HepG2 (cell line): ENCODE data around the gene RNF222. TPM values are rescaled to one million over a fixed set of nuclear protein-coding genes. Genes with fewer than 3 reads are reported as not detected.
A peak's percentile ranks its signal among the peaks of the same experiment; 100 is the strongest.

ENCODE experiments used
- ATF7-NPFF ChIP-seq: sonication (generic); formaldehyde crosslinking; IDR thresholded peaks from 2 replicates; pipeline ENCODE4 v1.8.1; 2023; ENCODE audit warnings: mild to moderate bottlenecking, low read depth, missing genetic modification reagents, moderate library complexity
- CBX5 ChIP-seq: sonication (generic); formaldehyde crosslinking; IDR thresholded peaks from 2 replicates; pipeline ENCODE4 v1.4.0; 2020; ENCODE audit warnings: missing genetic modification reagents, borderline replicate concordance
- GFI1 ChIP-seq: sonication (generic); formaldehyde crosslinking; IDR thresholded peaks from 2 replicates; pipeline ENCODE4 v1.5.0; 2020; ENCODE audit warnings: missing genetic modification reagents, mild to moderate bottlenecking, borderline replicate concordance
- HCFC1 ChIP-seq: fragments of 150-350 bp; IDR thresholded peaks from 2 replicates; pipeline ENCODE4 v1.6.1; 2014; ENCODE audit warnings: low read depth, low read length
- HNF4G ChIP-seq, 2 experiments: sonication (generic) in 1 of 2; formaldehyde crosslinking in 1 of 2; IDR thresholded peaks; 2 replicates each; pipeline versions ENCODE4 v1.4.0 to v1.6.1; 2011 to 2020; ENCODE audit warnings: borderline replicate concordance in 2 of 2, low read depth in 2 of 2, mild to moderate bottlenecking in 2 of 2, low read length in 1 of 2, missing genetic modification reagents in 1 of 2, moderate library complexity in 1 of 2
- NFE2L2 ChIP-seq: fragments of 150-350 bp; IDR thresholded peaks from 2 replicates; pipeline ENCODE4 v1.6.1; 2014; ENCODE audit warnings: low read length
- SMYD3 ChIP-seq: sonication (generic); formaldehyde crosslinking; IDR thresholded peaks from 2 replicates; pipeline ENCODE4 v1.8.1; 2023; ENCODE audit warnings: mild to moderate bottlenecking, missing genetic modification reagents
- TAF1 ChIP-seq: sonication (generic); formaldehyde crosslinking; IDR thresholded peaks from 2 replicates; pipeline ENCODE4 v1.4.0; 2020; ENCODE audit warnings: missing genetic modification reagents
- ZFY ChIP-seq: sonication (generic); formaldehyde crosslinking; IDR thresholded peaks from 2 replicates; pipeline ENCODE4 v1.4.0; 2020; ENCODE audit warnings: missing genetic modification reagents
- ZNF143 ChIP-seq: sonication (generic); formaldehyde crosslinking; IDR thresholded peaks from 2 replicates; pipeline ENCODE4 v1.4.0; 2020; ENCODE audit warnings: missing genetic modification reagents
- ZNF205 ChIP-seq: IDR thresholded peaks from 2 replicates; pipeline ENCODE4 v1.6.1; 2018; ENCODE audit warnings: missing biosample characterization, missing genetic modification reagents
- ZNF407 ChIP-seq: sonication (generic); formaldehyde crosslinking; IDR thresholded peaks from one replicate; pipeline ENCODE4 v1.5.1; 2020; ENCODE audit warnings: mild to moderate bottlenecking, missing genetic modification reagents; ENCODE audit errors: not compliant biosample characterization
- ZNF572 ChIP-seq: sonication (generic); formaldehyde crosslinking; IDR thresholded peaks from 2 replicates; pipeline ENCODE4 v1.5.1; 2020; ENCODE audit warnings: mild to moderate bottlenecking, missing genetic modification reagents
- ZNF672 ChIP-seq: sonication (generic); formaldehyde crosslinking; IDR thresholded peaks from 2 replicates; pipeline ENCODE4 v1.8.1; 2022; ENCODE audit warnings: missing genetic modification reagents
- polyA plus RNA-seq, 8 experiments: library from polyadenylated mRNA; depleted of rRNA in 3 of 8; stranded (reverse) in 7 of 8; unstranded in 1 of 8; fragments of >200 nt; fragmentation: Illumina TruSeq in 4 of 8; extraction: Trizol in 4 of 8; gene quantifications; 2 replicates each; pipeline versions ENCODE4 v1.2.1 to v1.2.3, GENCODE V29; 2011 to 2016; ENCODE audit warnings: low read depth in 4 of 8, missing spikeins in 1 of 8, mixed read lengths in 1 of 8; ENCODE audit not compliant: insufficient read depth in 1 of 8
- total RNA-seq, 5 experiments: library from RNA; depleted of rRNA; stranded (reverse); fragments of >200 nt; fragmentation: Illumina TruSeq; extraction: Trizol; gene quantifications; 2 replicates each; pipeline ENCODE4 v1.2.3, GENCODE V29; 2016; ENCODE audit warnings: low read depth in 1 of 5
- TF ChIP-seq, protein P1 (sequence below): fragments of 450-650 bp; IDR thresholded peaks from 2 replicates; pipeline ENCODE4 v1.6.1; 2016
- TF ChIP-seq, protein P2 (sequence below): sonication (generic); formaldehyde crosslinking; IDR thresholded peaks from 2 replicates; pipeline ENCODE4 v1.4.0; 2020; ENCODE audit warnings: missing genetic modification reagents
- TF ChIP-seq, protein P3 (sequence below), 2 experiments: fragments of 450-650 bp in 1 of 2; sonication (generic) in 1 of 2; formaldehyde crosslinking; IDR thresholded peaks; 2 replicates each; pipeline versions ENCODE4 v1.5.0 to v1.8.0; 2020 to 2022; ENCODE audit warnings: mild to moderate bottlenecking in 1 of 2, missing genetic modification reagents in 1 of 2

The RNF222 gene
- total and polyA plus RNA-seq, 2 of the 13 experiments (the other 11 are each of a cell fraction or from before 2014, with no cell fraction given): not detected

GRCh38 chr17:8376271-8377067 is 21.2 kb downstream of the RNF222 start, which contains the start of gene KRABD2 (continued):
- TF ChIP-seq, protein P1, sequence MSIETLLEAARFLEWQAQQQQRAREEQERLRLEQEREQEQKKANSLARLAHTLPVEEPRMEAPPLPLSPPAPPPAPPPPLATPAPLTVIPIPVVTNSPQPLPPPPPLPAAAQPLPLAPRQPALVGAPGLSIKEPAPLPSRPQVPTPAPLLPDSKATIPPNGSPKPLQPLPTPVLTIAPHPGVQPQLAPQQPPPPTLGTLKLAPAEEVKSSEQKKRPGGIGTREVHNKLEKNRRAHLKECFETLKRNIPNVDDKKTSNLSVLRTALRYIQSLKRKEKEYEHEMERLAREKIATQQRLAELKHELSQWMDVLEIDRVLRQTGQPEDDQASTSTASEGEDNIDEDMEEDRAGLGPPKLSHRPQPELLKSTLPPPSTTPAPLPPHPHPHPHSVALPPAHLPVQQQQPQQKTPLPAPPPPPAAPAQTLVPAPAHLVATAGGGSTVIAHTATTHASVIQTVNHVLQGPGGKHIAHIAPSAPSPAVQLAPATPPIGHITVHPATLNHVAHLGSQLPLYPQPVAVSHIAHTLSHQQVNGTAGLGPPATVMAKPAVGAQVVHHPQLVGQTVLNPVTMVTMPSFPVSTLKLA: peak; percentile 39
- no peak for TF ChIP-seq ZNF672 (CRISPR knock-in tag)
- peak; percentile 69; the same call in 1 of the 2 replicates for TF ChIP-seq CBX5 (CRISPR knock-in tag)
- peak; percentile 74; the same call in 1 of the 2 replicates for TF ChIP-seq ZNF572 (CRISPR knock-in tag)
- TF ChIP-seq GFI1 (CRISPR knock-in tag): peak; percentile 50; the same call in 1 of the 2 replicates
- peak; percentile 32; the same call in 1 of the 2 replicates for TF ChIP-seq HCFC1
- TF ChIP-seq SMYD3 (CRISPR knock-in tag): no peak
- TF ChIP-seq NFE2L2: no peak
- peak; percentile 69 for TF ChIP-seq ATF7-NPFF (CRISPR knock-in tag)
- TF ChIP-seq, protein P2, sequence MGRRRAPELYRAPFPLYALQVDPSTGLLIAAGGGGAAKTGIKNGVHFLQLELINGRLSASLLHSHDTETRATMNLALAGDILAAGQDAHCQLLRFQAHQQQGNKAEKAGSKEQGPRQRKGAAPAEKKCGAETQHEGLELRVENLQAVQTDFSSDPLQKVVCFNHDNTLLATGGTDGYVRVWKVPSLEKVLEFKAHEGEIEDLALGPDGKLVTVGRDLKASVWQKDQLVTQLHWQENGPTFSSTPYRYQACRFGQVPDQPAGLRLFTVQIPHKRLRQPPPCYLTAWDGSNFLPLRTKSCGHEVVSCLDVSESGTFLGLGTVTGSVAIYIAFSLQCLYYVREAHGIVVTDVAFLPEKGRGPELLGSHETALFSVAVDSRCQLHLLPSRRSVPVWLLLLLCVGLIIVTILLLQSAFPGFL (CRISPR knock-in tag): no peak
- peak; percentile 52 for TF ChIP-seq ZNF143 (CRISPR knock-in tag)
- TF ChIP-seq, protein P3, sequence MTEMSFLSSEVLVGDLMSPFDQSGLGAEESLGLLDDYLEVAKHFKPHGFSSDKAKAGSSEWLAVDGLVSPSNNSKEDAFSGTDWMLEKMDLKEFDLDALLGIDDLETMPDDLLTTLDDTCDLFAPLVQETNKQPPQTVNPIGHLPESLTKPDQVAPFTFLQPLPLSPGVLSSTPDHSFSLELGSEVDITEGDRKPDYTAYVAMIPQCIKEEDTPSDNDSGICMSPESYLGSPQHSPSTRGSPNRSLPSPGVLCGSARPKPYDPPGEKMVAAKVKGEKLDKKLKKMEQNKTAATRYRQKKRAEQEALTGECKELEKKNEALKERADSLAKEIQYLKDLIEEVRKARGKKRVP (CRISPR knock-in tag; IDR thresholded peaks at IDR 0.05): peak in 1 of 2 experiments; percentile 50; a peak in 2 of 4 replicates
- peak; percentile 73 for TF ChIP-seq ZNF407 (CRISPR knock-in tag)
- no peak for TF ChIP-seq HNF4G (IDR thresholded peaks at IDR 0.05; ENCODE audit: borderline replicate concordance, low read depth, low read length)
- no peak for TF ChIP-seq HNF4G (CRISPR knock-in tag; IDR thresholded peaks at IDR 0.05; ENCODE audit: borderline replicate concordance, low read depth)
- TF ChIP-seq ZFY (CRISPR knock-in tag): 0 out of 2 replicates have a peak, but pooled peaks have one; percentile 34
- TF ChIP-seq TAF1 (CRISPR knock-in tag): peak; percentile 83; the same call in 1 of the 2 replicates
- TF ChIP-seq ZNF205 (CRISPR knock-in tag): 0 out of 2 replicates have a peak, but pooled peaks have one; percentile 65
